GM10266 (cell line): ENCODE data around the gene CREB3L4.

Experiments
- DNase-seq: peaks from one replicate; pipeline ENCODE4 v3.0.0; 2012; ENCODE audit errors: extremely low spot score
- TF ChIP-seq, protein P1 (sequence below): IDR thresholded peaks from 2 replicates; pipeline ENCODE4 v1.5.1; 2012; ENCODE audit warnings: mild to moderate bottlenecking, low read depth; ENCODE audit not compliant: control insufficient read depth, insufficient read depth; ENCODE audit errors: missing control alignments

CREB3L4 gene

DNA sequence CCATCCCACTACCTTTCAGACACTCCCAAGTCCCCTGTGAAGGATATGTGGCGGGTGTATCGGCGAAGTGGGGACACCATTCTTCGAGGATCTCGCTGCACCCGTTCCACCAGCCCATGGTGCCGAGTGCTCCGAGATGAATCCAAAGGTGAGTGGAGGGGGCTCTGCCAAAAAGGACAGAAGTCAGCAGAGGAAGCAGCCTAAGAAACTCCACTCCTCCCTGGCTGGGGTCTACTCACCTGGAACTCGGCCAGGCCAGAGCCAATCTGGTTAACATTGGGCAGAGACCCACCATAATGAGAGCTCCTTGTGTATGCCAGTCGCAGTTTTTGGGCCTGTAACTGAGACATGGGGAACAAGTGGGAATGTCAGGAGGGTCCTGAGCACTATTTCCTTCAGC, 12.9 kb upstream of the CREB3L4 start:
- TF ChIP-seq, protein P1, sequence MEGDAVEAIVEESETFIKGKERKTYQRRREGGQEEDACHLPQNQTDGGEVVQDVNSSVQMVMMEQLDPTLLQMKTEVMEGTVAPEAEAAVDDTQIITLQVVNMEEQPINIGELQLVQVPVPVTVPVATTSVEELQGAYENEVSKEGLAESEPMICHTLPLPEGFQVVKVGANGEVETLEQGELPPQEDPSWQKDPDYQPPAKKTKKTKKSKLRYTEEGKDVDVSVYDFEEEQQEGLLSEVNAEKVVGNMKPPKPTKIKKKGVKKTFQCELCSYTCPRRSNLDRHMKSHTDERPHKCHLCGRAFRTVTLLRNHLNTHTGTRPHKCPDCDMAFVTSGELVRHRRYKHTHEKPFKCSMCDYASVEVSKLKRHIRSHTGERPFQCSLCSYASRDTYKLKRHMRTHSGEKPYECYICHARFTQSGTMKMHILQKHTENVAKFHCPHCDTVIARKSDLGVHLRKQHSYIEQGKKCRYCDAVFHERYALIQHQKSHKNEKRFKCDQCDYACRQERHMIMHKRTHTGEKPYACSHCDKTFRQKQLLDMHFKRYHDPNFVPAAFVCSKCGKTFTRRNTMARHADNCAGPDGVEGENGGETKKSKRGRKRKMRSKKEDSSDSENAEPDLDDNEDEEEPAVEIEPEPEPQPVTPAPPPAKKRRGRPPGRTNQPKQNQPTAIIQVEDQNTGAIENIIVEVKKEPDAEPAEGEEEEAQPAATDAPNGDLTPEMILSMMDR, result no peak
- DNase-seq, result no peak

DNA sequence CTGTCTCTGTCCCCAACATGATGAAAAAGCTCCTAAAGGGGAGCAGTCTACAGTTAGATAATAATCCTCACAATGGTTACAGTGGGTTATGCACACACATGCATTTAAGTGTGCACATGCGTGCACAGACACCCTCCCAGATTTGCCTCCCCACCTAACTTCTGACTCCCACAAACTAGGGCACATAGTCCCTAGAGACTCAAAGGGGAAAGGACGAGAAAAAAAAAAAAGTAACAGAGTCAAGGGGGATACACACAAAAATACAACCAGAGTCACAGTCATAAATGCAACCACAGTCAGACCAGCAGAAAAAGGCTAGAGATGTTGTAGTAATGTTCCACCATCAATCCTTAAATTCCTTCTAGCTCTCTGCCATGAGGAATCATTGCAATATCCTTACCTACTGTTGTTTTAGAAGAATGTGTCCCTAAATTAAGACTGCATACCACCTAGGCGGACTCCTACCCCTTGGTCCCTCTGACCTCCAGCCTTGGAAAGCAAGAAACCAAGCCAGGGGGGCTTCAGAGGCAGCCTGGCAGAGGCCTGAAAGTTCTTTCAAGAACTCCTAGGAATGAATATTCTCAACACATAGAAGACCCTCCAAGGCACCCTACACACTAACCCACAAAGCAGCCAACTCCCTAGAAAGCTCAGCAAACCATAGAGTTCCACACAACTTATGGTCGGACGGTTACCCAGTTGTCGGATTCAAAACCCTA, 10.5 kb upstream of the CREB3L4 start:
- DNase-seq, result no peak
- TF ChIP-seq, protein P1, result no peak

DNA sequence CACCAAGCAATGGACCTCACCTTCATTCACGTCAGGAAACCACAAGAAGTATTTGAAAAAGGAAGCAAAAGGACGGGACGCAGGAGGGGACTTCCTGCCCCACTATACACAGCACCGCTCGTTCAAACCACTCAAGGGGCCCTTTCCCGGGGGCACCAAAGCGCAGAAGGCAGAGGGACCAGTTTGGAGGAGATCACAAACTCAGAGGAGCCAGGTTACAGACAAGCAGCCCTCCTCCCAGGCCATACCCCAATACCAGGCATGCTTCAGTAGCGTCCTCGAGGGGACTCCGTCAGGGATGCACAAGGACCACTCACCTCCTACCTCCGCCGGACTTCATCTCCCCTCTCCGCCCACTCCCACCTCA, 10.0 kb upstream of the CREB3L4 start:
- TF ChIP-seq, protein P1, result no peak
- peak; percentile 64 for DNase-seq

DNA sequence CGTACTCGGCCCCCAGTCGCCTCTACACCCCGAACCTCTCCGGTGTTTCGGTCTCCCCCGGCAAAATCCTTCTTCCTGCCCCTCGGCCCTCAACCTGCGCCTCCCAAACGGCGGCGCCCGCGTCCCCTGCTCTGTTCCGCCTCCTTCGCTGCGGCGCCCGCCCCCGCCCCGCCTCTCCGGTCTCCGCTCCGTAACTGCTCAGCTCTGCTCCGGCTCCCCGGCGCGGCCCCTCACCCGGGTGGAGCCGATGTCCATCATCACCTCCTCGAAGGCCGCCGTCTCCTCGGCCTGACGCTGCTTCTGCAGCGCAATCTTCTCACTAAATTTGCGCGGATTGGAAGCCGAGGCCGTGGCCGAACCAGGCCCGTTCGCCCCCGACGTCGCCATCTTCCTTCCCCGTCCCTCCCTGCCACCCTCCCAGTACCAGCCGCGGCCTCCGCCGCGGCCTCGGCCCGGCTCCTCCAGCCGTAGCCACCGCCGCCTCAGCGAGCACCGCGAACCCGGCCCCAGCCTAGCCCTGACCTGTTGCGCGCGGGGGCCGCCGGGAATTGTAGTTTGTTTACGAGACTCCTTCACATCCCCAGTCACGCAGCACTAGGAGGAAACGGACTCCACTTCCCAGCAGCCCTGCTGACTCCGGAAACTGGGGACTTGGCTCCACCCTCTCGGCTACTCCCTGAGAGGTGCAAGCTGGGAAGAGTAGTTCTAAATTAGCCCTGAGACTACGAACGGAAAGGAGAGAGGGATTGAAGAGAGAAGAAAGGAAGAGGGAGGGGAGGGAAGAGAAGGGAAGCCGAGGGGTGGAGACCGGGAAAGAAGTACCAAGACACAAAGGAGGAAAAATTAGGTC, 9.4 kb upstream of the CREB3L4 start, which contains the start of gene CRTC2:
Gene CRTC2, minus strand, starts transcription at position 502 of the 850 bp plus-strand sequence. Its CDS starts 115 bp downstream, at position 387.
- TF ChIP-seq, protein P1, result no peak
- peak; percentile 97 for DNase-seq

DNA sequence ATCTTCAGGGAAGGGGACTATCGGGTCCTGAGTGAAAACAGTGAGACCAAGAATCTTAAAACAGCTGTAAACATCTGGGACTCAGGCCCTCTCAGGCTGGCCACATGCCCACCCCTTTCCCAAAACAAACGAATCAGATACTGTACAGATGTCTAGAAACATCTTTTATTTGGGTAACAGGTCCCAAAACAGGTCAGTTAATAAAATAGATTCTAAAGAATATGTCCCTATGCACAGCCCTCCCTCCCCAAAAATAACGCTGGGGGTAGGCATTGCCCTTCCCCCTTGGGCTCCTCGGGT, 8.8 kb upstream of the CREB3L4 start:
- TF ChIP-seq, protein P1, result no peak
- no peak for DNase-seq

DNA sequence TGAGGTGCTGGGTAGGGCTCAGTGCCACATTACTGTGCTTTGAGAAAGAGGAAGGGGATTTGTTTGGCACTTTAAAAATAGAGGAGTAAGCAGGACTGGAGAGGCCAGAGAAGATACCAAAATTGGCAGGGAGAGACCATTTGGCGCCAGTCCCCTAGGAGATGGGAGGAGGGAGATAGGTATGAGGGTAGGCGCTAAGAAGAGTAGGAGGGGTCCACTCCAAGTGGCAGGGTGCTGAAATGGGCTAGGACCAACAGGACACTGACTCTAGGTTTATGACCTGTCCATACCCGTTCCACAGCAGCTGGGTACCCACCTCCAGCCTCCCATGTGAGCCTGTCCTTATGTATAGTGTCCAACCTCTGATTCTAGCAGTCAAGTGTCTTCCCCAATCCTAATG, 8.2 kb upstream of the CREB3L4 start:
- TF ChIP-seq, protein P1, result no peak
- no peak for DNase-seq

DNA sequence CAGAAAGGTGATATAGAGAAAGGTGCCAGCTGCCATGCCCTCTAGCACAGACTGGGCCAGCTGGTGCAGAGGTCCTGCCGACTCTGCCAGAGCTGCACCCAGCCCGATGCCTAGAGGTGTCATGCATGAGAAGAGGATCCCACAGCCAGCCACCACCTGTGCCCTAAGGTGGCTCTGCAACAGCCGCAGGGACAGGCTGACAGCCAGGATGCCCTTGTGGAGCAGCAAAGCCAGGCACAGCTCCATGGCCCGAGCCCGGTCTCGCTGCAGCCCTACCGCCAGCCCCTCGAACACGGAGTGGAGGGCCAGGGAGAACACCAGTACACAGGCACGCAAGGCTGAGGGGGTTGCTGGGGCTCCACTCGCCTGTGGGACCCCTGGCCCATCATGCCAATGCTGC, 7.5 kb upstream of the CREB3L4 start:
- TF ChIP-seq, protein P1, result no peak
- DNase-seq, result no peak
